Amniotic epithelial cell (primary cell): ENCODE measurements around the gene KCNQ2.
"Not testable (repeated sequence)": the region's sequence is repeated elsewhere in the genome, so short reads cannot be mapped to it uniquely, and the experiment has no call there.

Source experiments
- DNase-seq: peaks from one replicate; pipeline ENCODE4 v3.0.0-alpha.2; 2010; ENCODE audit warnings: low read depth

KCNQ2 gene

DNA sequence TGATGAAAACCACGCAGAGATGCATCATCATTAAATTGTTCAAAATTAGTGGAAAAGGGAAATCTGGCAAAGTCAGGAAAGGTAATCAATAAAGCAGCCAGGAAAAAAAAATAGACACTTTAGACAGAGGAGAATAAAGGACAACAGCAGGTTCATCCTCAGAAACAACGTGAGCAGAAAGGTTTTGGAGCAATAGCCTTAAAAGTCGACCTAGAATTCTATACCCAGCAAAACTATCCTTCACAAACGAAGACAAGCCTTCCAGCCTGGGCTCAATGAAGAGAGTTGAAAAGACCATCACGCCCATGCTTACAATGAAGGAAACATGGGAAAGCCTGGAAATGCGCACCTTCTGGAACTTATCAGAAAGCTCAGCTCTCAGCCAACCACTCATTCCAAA, 86.6 kb downstream of the KCNQ2 start:
- DNase-seq = no peak

DNA sequence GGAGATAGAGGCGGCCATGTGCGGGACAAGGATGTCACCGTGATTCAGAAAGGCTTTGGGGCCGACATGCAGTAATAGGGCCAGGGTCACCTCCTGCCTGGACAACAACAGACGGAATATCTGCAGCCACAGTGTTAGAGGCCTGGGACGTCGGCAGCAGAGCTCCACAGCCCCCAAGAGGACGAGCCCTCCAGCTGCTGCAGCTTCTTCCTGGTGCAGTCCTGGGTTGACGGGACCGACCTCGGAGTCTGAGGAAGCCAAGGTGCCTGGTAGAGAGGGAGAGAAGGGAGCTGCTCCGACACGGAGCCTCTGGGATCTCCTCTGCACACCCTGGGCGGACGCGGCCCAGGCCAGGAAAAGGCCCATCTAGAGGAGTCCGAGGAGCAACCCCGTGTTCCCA, 88.1 kb downstream of the KCNQ2 start:
- DNase-seq = no peak

DNA sequence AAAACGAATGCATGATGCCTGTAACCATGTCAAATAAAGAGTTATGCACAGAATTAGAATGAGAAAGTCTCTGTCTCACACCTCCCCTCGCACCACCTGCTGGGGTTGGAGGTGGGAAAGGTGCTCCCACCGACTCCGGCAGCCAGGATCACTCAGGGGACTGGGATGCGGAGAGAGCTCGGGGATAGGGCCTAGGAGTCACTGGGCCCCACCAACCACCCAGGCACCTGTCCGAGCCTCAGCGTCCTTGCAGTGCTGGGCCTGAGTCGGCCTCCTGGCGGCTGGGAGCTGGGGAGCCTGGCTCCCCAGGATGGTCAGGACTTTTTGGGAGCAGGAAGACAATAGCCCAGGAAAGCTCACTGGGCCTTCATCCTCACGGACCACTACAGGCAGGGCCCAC, 88.9 kb downstream of the KCNQ2 start:
- DNase-seq = no peak

DNA sequence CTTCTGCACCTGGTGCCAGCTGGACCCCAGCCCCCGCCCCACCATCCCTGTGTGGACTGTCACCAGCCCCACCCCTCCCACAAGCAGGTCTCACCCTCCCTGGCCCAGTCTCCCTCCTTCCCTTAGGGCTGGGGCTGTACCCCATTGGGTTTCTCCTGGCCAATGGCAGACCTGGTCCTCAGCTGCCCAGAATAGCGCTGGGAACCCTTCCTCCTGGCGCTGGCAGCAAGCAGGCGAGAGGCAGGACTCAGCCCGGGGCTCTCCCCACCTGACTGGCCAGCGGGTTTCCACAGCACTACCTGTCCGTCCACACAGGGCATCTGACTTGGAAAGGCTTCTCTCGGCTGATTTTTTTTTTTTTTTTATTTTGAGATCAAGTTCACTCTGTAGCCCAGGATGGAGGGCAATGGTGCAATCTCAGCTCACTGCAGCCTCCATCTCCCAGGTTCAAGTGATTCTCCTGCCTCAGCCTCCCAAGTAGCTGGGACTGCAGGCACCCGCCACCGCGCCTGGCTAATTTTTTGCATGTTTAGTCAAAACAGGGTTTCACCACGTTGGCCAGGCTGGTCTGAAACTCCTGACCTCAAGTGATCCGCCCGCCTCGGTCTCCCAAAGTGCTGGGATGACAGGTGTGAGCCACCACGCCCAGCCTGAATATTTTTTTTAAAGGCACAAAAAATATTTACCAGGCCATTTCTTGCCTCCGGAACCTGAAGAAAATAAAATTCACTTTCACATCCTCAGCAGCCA, 89.7 kb downstream of the KCNQ2 start:
- no peak for DNase-seq

DNA sequence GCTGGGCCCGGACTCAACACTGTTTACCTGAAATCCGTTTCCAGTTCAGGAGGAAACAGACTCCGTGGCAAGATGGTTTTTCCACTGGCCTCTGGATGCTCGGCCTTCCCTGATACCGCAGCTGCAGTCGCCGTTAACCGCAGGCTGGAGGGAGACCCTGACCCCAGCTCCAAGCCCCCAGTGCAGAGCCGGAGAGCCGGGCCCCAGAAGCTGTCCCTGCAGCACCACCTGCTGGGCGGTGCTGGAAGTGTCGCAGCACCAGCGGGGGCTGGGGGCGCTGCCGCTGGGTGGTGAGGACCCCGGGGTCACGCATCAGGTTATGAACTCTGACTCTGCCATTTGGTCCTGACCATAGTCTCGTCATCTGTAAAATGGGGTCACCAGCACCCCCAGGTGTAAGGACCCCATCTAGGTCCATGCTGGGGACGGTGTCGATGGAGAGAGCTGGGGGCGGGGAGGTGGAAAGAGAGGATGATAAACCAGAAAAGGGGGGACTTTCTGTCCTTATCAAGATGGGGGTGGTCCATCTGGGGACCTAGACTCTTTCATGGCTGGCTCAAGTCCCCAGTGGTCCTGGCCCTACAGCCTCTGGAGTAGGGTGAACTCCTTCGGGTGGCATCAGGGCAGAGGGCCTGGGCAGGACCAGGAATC, 90.5 kb downstream of the KCNQ2 start:
- no peak for DNase-seq

DNA sequence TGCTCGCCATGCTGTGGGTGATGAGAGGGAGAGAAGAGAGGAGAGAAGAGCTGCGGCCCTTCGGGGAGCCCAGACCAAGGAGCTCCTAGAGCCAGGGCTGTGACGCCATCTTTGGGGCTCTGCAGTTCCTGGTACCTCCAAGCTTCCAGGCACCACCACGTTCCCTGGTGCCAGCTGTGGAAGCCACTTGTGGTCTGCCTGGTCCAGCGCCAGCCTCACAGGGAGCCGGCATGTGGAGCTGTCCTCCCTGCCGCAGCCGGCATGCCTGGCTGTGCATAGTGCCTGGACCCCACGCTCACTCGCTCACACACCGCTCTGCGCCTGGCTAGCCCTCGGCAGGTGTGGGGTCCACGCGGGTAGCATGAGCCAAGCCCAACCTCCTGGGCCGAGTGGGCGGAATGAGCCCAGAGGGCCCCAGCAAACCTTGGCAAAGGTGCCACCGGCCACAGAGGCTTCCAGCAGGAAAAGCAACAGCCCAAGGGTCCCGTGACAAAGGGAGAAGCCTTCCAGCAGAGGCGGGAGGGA, 92.0 kb downstream of the KCNQ2 start:
- DNase-seq = no peak

DNA sequence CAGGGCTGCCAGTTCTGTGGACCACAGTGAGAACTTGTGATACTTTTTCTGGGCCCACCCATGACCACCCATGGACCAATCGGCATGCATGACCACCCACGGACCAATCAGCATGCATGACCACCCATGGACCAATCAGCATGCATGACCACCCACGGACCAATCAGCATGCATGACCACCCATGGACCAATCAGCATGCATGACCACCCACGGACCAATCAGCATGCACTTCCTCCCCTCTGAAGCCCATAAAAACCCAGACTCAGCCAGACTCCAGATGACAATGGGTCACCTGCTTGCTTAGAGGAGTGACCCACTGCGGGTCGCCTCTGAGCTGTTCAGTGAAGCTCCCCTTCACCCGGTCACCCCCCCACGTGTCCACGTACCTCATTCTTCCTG, 92.6 kb downstream of the KCNQ2 start:
- DNase-seq = not testable (repeated sequence)

DNA sequence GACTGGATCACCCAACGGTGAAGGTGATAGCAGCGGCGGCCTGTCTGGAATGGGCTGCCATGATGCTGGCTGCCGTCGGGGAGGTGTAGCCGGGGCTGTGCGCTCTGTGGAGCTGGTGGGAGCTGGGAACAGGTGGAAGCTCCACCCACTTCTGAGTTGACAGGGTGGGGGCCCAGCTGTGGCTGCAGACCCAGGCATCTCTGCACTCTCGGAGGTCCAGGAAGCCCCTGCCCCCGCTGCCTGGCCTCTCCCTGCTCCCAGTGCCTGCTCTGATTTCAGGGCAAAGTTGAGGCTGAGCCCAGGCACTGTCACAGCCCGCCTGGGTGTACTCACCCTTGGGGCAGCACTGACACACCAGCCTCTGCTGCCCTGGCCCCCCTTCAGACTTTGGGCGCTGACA, 93.2 kb downstream of the KCNQ2 start:
- DNase-seq = no peak

DNA sequence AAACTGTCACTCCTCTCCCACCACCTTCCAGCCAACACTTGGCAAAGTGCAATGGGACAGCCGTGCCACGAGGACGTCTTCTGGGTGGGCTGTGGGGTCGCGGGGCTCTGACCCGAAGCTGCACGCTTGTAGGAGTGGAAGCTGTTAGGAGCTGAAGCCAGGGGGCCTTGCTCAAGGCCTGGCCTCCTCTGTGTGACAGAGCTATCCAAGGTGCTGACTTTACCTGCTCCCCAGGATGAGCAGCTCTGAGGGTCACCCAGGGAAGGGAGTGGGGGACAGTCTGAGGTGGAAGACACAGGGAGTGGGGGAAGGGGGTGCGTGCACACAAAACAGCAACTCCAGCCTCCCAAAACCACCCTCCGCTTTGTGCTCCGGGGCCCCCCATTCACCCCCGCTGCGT, 93.8 kb downstream of the KCNQ2 start:
- DNase-seq = no peak

DNA sequence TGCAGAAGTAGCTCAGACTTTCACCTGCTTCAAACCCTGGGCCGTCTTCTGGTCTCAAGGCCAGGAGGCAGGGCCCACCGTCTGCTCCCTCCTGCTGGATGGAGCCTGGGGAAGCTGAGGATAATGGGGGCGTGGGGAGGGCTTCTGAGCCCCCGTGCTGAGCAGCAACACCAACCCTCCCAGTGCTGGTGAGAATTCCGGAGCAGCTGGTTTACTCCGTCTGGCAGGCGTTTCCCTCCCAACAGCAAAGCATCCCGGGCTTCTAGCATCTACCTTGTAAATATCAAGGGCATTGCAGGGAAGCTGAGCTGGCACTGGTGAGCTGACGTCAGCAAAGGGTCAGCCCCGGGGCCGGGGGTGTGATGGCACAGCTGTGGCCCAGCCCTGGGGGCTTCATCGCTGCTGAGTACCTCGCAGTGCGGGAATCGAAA, 94.5 kb downstream of the KCNQ2 start:
- no peak for DNase-seq

DNA sequence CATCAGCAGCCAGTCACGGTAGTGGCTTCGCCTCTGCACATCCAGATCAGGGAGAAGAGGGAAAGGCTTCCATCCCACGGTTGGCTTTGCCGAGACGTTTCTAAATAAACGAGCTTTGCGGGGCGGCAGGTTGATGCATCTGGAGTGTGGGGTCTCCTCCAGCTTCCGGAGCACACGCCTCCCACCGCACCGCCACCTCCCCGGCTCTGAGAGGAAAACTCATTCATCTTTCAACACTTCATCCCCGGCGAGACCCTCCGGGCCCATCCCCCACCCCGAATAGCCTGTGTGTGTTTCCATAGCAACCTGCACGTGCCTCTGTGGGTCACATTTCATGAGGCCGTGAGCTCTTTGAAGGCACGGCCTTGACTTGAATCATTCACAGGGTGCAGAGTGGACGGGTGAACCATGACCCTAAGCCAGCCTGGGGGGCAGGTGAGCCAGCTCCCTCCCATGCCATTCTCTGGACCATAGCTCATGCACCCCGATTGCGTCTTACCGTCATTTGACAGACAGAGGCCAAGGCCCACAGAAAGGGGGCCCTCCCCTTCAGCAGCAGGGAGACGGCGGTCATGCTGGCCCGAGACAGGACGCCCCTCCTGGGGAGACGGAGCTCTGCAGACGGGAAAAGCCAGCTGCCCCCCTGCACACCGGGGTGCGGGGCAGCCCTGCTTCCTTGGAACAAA, 95.1 kb downstream of the KCNQ2 start:
- DNase-seq = no peak

DNA sequence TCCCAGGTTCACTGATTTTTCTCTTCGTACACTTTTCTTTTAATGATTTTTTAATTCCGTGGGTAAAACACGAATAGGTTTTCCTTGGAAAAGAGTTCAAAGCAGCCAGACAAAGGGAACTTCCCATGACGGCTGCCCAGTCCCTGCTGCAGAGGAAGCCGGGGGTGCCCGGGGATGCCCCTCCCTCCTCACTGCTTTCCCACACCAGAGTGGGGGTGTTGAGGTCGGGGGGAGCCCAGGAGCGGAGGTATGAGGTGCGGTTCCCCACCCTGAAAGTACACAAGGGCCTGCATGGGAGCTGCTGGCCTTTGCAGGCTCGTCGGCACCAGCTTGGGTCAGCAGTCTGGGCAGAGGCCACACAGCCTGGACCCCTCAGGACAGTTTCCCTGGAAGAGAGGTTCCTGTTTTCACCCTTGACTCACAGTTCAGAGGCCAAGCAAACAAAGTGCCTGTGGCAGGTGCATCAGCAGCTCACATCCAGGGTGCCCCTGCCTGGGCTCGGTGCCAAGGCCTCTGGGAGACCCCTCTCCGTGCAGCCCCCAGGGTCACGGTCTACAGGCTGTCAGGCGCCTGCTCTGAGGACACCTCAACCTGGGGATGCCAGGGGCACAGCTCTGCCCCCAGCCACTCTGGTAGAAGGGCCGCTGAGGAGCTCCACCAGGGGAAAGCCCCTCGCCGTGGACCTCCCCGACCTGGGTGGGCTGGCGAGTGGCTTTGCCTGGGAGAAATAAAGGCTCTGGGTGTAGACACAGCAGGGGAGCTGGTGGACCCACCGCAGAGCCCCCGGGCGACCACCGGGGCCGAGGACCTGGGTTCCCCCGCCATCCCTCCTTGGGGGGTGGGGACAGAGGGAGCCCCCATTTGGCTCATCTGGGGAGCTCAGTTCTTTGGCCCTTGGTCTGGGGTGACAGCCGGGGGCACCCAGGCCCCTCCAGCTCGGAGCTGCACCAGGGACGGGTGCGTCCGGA, 95.9 kb downstream of the KCNQ2 start:
- DNase-seq = no peak

DNA sequence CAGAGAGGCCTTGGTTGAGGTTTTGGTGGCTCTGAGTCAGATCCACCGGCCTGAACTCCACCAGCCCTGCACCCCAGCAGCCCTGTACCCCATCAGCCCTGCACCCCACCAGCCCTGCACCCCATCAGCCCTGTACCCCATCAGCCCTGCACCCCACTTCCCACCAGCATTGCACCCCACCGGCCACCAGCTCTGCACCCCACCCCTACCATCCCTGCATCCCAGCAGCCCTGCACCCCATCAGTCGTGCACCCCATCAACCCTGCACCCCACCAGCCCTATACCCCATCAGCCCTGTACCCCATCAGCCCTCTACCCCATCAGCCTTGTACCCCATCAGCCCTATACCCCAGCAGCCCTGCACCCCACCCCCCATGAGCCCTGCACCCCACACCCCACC, 97.0 kb downstream of the KCNQ2 start:
- DNase-seq = no peak

DNA sequence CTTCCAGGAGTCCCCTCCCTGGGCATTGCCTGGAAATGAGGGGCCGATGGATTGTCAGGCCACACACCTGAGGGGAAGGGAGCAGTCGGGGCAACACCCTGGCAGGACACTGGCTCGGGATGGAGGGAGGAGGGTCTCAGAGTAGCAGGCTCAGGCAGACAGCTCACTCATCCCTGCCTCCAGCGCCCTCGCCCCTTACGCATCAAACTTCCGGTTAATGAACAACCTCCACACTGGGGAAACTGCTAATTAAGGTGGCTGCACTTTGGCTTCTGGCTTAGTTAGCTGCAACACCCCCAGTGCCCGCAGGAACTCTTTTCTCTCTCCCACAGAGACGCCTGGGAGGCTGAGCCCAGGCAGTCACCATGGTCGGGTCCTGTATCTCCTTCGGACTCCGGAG, 98.0 kb downstream of the KCNQ2 start:
- DNase-seq = no peak

DNA sequence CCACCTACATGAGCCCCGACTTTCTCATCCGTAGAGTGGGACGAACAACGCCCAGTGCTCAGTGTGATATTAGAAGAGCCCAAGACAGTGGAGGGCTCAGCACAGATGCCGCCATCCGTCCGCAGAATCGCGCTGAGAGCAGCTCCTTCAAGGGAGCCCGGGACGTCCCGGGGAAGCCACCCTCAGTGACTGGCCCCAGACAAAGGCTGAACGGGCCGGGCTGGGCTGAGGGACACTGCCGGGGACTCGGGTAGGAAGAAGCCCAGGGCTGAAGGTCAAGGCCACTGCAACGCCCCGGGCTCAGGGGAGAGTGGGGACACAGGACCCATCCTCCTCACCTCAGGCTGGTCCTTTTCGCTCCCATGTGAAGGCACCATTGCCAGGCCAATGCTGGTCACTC, 98.5 kb downstream of the KCNQ2 start:
- no peak for DNase-seq

DNA sequence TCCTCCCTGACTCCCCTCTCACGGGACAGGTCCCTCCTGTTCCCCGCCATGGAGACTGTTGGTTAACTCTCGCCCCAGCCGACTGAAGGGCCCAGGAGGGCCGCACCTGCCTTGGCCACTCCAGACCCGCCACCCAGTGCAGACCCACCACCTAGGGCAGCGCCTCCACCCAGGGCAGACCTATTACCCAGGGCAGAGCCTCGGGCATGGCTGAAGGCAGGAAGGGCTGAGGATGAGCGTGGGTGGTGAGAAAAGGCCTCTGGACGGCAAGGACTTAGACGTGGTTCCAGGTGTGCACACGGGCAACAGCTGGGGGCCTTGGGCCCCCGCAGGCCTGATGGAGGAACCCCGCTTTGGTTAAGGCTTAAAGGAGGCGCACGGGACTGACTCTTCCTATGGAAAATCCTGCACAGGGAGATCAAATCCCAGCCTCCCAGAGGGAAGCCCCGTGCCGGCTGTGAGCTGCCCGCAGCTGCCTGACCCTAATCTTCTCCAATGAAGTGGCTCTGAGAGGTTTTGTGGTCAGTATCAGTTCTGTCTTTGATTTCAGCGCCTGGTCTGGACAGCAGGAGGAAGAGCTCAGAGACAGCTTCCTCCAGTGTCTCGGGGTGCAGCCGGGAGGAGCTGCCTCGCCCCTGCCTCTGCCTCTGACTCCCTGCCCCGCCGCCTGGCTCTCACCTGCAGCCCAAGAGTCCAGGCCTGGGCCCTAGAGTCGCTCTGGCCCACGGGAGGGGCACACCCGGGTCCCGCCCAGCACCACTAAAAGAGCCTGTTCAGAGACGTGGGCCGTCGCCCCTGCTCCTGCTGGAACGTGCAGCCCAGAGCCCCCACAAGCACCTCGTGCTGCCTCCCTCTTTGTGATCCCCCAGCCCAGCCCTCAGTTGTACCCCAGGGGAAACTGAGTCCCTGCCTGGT, 99.2 kb downstream of the KCNQ2 start:
- no peak for DNase-seq

DNA sequence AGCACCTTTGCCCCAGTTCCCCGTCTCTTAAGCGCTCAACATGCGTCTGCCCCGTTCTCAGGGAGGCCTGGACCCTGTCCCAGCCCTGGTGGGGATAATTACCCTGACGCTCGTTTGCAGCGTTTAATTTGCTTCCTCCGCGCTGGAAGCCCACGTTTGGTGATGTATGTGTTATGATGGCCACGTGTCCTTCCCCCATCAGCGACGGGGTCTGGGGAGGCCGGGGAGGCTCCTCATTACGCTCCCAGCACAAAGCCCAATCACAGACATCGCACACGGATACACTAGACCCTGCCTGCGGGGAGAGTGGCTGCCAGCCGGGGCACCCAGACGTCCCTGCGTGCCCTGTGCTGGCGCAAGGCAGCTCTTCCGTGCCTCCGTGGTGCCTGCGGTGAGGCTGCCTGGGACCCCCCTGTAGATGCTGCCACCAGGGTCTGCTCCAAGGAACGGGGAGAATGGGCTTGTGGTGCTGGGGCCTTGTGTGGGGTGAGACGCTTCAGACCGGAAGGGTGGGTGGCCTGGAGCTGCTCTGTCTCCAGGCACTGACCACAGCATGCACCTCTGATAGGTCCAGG, 101.1 kb downstream of the KCNQ2 start:
- DNase-seq = no peak

DNA sequence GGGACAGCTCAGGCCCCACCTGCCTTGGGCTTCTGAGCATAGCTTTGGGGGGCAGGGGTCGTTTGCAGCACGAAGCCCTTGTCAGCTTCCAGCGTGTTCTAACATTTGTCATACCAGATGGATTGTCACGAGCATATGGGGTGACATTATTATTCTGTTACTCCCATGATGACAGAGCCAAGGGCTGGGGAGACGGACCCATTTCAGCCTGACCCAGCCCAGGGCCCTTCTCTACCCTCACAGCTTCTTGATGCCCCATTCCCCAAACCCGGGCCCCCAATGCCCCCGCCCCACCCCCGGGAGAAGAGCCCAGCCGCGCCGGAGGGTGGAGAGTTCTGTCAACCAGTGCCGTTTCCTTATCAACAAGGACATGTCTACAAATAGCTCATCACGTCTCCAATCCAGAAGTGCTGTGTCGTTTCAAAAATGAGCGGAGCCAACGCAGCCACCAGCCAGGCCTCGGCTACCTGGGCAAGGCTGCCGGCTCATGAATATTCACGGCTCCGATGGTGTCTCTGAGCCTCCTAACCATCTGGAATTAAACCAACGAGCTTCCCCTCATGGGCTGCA, 101.8 kb downstream of the KCNQ2 start:
- no peak for DNase-seq

DNA sequence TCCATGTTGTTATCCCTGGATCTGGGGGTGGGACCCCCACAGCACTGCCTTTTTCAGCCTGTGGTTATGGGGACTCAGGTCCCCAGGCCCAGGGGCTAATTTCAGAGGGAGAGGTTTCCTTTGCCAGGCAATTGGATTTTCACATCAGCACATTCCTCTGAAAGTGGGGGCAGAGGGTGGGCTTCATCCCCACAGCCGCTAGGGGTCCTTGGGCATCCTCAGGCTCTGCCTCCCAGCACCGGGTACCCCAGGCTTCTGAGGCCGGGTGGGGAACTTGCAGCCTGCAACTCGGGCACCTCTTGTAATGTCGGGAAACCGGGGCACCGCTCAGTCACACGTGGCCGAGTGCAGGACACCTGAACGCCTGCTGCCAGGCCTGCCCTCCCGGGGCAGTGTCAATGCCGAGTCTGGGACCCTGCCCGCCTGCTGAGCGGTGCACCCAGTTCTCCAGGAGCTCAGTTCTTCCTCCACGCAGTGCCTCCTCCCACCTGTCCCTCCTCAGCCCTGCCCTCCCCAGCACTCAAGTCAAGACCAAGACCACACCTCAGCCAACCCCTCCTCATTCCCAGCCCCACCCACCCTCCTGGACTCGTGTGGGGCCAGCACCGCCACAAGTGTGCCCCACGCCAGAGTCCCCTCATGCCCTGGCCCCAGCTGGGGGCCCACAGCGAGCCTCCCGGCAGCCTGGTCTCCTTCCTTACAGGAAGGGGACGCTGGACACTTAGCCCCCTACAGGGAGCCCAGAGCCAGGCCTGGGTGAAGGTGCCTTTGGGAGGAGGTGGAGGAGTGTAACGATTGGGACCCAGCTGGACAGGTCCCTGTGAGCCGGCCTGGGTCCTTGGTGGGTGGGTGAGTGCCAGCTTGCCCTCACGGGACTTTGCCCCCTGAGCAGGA, 102.5 kb downstream of the KCNQ2 start:
- DNase-seq = no peak
